GM21381 (cell line): ENCODE data around the gene CST7.
A peak's percentile ranks its signal among the peaks of the same experiment; 100 is the strongest.

Experiments
- ATAC-seq: cut with Tn5 transposase; IDR thresholded peaks from one replicate; pipeline ENCODE4 v1.9.1; 2021; ENCODE audit warnings: mild to moderate bottlenecking, moderate library complexity; ENCODE audit not compliant: unreplicated experiment

Gene CST7

DNA sequence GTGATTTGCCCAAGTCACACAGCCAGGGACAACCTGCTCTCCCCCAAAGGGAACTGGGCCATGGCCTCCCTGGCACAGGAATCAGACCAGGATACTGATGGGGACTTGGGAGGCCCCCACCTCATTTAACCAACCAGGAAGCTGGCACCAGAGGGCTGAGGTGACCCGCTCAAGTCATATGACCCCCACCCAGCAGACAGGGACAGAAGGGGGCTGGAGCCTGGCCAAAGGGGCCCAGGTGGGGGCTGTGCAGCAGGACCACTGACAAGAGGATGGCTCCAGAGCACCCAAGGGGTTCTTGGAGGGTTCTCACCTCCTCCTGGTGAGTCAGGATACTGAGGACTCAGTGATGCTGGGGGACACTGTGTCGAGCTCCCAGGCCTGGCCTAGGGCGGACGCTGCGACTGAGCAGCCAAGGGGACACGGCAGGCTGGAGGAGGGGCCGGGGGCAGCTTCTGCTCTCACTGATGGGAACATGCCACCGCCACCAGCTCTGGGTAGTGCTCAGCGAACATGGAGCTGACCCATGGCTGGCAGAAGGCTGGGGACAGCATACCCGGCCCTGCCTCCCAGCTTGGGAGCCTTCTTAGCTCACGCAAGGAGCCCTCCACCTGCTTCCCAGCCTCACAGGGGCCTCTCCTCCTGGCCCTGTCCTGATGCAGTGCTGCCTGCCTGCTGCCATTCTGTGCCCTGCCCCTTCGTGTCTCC lies 1.2 kb downstream of the CST7 start:
- ATAC-seq, result no peak

DNA sequence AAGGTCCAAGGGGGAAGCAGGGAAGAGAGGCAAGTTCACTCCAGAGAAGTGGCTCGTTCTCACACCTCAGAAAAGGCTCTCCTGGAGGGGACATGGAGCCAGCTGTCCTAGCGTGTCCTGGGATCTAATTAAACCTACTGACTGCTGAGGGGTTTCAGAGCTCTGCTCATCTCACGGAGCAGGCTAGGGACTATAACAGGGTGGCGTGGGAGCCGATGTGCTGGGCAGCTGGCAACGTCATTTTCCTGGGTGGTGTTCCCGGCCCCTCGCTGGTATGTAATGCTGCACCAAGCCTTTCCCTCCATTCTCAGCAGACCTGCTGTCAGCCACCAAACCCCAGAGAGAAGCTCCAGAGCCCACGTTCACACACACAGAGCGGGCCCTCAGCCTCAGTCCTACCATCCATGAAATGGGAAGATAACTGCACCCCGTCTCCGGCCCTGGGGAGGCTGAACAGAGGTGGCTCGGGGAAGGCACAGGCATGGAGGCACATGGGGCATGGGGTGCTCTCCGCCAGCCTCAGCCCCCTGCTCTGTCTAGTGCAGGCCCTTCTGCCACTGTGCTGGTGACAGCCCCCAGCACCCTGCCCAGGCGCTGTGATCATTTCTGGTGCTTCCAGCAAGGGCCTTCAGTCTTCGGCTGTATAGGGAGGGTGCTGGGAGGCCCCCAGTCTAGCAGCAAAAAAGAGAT lies 1.9 kb downstream of the CST7 start:
- ATAC-seq, result no peak

DNA sequence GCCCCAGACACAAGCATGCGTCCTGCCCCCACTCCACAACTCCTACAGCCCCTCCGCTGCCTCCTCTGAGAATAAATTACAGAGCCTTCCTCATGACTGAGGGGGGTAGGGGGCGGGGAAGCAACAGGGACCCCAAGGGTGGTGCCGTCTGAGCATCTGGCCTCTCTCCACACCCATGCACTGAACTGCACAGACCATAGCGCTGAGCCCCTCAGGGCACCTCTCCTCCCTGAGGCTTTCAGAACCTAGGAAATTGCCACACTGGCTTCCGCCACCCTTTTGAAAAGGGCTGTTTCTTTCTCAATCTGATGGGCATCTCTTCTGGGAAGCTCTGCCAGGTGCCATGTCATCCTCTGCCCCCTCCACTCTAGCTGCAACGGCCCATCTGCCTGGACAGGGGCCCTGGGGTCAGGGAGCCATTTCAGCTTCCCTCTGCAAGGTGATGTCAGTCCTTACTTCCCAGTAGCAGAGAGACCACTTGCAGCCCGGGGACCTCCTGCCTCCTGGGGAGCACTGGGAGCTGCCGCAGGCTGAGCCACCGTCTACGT lies 2.5 kb downstream of the CST7 start:
- ATAC-seq, result no peak

DNA sequence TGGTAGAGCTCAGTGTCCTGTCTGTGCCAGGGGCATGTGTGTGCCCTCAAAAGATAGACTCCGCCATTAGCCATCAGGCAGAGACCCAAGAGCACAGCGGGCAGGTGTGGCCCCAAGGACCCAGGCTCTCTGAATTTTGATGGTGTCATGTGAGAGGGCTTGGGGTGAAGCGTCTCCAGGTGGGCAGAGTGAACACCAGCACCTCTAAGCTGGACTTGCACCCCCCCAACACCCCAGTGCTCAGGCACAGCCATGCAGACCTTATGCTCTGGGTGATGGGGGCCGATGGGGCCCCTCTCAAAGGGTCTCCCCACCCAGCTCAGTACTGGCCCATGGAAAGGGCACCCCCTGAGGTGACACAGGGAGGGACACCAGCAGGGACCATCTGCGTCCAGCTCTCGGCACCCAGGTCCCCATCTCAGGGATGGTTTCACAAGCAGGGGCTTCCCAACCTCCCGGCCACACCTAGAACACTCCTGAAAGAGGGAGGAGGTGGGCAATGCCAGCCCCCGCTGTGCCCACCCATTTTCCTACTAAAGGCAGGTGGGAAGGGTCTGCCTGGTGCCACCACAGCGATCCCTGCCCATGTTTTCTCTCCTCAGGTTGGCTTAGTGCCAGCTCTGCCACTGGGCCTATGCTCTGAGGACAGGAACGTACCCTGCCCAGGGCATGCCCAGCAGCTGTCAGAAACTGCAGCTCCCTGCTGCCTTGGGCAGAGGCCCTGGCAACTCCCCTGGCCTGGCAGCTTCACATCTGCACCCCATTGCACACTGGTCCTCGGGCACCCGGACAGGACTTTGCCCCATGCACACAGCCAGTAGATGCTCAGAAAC lies 3.5 kb downstream of the CST7 start:
- no peak for ATAC-seq

DNA sequence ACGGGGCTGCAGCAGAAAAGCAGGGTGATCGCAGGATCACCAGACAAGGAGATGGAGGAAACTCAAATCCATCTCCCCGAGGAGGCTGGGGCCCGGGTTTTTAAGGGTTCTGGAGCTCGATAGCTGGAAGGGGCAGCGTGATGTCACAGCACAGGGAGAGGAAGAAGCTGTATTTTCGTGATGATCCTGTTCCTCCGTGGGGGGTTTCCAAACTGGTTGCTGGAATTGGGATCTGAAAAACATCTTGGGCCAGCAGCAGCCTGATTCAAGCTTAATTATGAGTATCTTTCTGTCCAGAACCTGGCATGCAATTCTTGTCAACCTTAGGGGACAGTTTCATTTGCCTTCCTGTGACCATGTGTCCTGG lies 4.1 kb downstream of the CST7 start:
- ATAC-seq, result no peak

DNA sequence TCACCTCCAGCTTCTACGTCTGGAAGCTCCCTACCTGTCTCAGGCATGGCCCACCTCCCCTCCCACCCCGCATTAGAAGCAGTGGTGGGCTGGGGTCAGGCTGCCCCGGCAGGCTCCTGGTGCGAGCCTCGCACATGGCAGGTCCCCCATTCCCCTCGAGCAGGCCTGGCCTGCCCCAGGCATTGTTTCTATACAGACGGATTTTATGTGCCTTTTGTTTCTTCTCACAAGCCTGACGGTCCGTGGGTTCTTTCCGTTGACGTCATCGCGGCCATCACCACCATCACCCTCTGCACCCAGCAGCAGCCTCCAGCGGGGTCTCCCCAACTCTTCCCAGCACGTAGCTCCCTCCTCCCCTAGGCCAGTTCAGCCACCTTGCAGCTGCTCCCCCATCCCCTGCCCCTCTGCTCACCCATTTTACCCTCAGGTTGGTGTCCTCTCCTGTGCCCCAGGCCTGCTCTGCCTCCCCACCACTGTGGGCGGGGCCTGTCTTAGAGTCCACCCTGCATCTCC lies 4.6 kb downstream of the CST7 start:
- no peak for ATAC-seq

DNA sequence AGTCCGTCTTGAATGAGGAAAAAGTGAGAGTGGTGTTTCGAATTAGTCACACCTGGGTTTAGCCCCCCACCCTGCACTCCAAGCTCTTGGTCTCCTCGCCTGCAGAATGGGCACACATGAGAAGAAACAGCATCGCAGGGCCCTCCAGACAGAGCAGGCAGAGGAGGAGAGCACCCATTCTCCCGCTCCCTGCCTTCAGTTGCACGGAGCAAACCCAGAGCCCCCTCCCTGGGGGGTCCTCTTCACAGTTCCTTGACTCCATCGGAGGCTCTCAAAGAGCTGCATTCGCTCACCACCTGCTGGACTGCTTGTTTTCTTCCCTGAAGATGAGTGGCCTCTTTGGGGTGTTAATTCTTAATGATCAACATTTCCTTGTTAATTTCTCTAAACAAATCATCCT lies 5.1 kb downstream of the CST7 start:
- ATAC-seq, result no peak

DNA sequence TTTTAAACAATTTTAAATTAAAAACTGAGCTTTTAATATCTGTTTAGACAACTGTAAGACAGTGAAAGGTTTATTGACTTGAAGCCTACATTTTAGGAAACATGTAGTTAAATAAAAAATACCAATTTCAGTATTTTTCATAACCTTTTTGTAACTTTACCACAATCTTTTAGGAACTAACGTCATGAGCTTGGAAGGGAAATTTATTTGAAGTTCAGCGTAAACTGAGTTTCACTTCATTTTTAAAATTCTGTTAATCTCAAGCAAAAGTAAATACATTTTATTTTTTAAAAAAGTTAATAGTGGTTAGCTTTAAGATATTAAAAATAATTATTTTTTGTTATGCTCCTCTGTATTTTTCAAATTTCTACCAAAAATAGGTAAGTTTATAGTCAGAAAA lies 5.5 kb downstream of the CST7 start:
- ATAC-seq, result no peak

DNA sequence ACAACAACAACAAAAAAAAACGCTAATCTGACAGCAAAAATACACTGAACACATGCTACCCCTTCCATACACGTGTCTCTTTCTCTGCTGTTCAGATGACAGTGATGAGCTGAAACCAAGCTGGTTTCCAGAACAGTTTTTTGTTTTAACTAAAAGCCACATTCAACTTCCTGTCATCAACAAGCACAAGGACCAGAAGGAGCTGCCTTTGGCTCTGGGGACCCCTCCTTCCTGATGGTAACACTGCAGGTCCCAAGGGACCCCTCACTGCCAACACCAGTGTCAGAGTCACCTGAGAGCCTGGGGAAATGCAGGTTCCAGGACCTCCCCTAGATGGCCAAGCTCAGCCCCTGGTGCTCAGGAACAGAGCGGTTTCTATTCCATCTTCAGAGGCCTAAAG lies 6.0 kb downstream of the CST7 start:
- ATAC-seq, result peak; percentile 89

DNA sequence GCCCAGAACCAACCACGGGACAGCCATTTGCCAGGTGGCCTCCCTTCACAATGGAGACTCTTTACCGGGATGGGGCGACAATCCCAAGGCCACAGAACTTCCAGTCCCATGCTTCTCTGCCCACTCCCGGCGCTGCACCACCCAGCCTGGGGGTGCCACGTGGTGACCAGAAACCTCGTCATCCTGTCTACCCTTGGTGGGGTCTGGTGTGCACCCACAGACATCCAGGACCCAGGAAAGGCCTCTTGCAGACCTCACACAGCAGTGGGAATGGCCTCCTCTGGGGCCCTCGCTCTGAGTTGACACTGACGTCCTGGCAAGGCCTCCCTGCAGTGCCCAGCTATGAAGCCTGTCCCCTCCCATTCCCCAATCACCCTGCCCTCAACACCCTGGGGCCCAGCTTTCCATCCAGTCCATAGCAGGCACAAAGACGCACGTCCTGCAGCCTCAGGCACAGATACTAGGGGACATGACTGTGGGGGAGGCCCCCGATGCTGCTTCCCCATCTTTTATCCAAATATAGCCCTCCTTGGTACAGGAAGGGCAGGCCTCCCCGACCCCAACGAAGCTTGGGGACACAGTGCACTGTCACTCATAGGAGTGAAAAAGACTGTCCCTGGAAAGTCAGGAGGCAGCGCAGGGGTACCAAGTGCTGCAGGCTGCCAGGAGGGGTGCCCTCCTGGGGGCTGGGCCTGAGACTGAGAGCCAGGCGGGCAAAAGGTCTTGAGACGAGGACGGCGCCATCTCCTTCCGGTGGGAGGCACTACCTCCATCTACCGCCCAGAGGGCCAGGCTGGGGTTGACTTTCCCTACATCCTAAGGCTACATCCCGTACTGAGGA lies 7.2 kb downstream of the CST7 start:
- ATAC-seq, result no peak

DNA sequence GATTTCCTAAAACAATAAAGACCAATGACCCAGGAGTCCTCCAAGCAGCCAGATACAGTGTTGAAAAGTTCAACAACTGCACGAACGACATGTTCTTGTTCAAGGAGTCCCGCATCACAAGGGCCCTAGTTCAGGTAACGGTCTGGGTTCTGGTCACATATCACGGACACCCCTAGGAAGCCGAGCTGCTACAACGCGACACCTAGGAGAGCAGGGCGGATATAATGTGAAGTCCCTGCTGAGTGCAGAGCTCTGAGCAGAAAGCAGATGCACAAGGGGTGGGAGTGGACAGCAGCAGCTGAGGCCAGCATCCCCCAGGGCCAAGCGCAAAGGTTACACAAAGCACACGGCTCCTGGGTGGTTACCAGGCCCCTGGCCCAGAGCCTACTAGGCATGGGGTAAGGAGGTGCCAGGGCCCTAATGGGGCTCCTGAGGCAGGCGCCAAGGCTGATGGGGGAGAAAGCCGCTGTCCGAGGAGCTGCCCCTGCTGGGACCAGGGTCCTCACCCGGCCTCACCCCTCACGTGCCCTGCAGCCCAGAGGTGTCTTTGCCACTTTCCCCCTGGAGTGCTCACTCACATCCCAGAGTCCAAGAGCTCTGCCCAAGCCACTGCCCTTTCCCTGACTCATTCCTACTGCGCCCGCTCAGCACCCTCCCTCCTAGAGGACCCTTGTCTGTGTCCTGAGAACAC lies 8.4 kb downstream of the CST7 start:
- ATAC-seq, result no peak

DNA sequence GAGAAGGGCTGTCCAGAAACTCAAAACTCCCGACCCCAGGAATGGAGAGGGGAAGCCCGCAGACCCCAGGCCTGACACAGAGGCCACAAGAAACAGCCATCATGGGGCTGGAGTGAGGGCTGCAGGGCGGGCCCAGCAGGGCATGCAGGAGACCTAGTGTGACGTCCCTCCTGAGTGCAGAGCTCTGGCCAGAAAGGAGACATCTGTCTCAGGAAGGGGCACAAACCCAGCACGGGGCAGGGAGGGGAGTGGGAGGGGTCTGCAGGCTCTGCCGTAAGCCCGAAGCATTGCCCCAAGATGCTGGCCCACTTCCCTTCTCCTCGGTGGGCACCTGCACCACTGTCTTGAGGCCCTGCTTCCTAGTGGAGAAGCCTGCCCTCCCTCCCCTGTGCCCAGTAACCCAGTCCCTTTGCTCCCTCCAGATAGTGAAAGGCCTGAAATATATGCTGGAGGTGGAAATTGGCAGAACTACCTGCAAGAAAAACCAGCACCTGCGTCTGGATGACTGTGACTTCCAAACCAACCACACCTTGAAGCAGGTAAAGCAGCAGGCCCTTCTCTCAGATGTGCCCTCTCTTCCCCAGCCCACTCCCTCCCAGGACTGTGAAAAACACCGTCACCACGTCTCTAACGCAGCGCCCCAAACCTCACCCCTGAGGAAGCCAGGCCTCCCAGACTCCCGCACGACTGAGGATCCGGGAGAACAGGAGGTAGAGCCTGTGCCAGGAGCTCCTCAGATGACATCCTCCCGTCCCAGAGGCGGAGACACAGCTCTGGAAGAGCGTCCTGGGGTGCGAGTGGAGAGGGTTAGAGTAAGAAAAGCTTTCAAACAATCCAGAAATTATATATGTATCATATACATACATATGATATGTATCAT lies 9.7 kb downstream of the CST7 start:
- ATAC-seq, result no peak

DNA sequence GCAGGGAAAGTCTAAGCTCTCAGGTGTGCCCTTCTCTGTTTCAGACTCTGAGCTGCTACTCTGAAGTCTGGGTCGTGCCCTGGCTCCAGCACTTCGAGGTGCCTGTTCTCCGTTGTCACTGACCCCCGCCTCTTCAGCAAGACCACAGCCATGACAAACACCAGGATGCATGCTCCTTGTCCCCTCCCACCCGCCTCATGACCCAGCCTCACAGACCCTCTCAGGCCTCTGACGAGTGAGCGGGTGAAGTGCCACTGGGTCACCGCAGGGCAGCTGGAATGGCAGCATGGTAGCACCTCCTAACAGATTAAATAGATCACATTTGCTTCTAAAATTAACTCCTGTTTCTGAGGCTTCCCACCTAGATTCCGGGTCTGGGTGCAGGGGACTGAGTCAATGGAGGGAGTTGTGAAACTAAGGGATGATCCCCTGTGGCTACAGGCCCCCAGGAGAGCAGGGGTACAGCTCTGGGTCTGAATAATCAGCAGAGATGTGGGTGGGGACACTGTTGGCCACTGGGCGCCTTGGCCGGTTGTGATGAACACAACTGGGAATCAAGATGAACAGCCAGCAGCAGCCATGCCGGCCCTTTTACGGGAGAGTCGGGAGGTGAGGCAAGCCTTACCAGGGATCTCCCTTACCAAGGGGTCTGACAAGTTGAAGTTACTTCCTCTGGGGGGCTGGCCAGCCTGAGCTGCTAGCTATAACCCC lies 10.7 kb downstream of the CST7 start:
- no peak for ATAC-seq

DNA sequence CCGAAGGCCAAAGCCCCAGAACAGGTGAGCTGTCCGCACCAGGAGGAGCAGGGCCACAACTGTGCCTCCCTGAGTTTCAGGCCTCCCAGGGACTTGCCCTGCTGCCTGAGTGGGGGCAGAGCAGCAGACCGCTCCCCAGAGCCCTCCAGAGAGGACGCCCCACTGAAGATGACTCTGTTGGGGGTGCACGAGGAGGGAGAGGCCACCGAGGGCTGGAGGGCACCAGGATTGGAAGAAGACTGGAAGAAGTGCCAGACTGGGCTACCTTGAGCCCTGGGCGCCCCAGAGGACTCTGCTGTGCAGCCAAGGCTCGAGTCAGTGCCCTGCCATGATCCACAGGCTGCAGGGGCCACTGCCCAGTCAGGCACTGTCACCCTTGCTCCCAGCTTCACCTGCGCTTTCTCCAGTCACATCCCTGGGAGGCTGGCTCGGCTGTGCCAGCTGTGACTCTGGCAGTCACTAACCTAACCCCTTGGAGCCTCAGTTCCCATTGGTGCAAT lies 11.3 kb downstream of the CST7 start:
- ATAC-seq, result no peak

DNA sequence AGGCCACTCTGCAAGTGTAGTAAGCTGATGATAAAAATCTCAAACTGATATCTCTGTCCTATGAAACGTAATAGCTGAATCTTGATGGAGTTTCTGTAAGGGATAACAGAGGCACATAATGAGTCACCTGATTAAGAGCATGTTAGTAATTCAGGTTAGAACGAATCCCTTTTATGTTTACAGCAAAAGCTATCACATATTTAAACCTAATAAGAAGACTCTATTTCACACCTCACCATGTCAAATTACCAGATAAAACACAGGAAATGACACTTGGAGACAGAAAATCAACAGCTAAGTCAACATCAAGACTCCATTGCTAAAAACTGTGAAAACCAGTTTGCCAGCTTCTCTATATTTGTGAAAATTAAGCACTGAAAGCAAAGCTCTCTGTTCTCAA lies 11.8 kb downstream of the CST7 start:
- ATAC-seq, result no peak

DNA sequence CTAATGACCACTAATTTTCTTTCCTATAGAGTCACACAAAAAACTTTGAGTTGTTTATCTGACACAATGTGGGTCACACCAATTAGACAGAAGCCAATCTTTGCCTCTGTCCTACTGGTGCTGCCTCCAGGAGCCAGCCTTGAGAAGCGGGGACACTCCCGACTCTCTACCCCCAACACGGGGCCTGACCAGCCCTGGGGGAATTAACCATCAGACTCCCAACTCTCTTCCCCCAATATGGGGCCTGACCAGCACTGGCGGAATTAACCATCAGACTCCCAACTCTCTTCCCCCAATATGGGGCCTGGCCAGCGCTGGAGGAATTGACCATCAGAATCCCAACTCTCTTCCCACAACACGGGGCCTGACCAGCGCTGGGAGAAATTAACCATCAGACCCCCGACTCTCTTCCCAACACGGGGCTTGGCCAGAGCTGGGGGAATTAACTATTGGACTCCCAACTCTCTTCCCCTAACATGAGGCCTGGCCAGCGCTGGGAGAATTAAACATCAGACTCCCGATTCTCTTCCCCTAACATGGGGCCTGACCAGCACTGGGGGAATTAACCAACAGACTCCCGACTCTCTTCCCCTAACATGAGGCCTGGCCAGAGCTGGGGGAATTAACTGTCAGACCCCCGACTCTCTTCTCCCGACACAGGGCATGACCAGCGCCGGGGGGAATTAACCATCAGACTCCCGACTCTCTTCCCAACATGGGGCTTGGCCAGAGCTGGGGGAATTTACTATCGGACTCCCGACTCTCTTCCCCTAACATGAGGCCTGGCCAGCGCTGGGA lies 12.5 kb downstream of the CST7 start:
- ATAC-seq, result no peak

DNA sequence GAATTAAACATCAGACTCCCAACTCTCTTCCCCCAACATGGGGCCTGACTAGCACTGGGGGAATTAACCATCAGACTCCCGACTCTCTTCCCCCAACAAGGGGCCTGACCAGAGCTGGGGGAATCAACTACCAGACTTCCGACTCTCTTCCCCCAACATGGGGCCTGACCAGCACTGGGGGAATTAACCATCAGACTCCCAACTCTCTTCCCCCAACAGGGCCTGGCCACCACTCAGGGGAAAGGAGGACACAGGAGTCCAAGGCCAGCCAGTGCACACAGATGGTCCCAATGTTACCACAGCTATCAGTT lies 13.1 kb downstream of the CST7 start:
- no peak for ATAC-seq

DNA sequence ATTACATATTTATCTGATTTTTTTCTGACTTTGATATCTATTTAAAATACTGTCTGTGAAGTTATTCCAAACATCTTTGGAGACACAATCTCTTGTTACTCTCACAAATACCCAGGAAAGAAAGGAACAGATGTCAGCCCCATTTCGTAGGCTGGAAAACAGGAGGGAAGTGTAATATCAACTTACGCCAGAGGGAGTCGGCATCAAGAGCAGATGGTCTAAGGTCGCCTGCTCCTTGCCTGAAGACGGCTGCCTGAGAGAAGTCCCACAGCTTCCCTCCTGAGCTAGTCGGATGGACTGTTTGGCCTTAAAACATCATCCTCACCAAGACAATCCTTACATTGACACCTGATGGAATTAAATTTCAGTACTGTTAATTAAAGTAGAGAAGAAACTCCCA lies 13.4 kb downstream of the CST7 start:
- ATAC-seq, result no peak
